Measurements from ENCODE around the gene ZNF521.

ZNF521 gene

DNA sequence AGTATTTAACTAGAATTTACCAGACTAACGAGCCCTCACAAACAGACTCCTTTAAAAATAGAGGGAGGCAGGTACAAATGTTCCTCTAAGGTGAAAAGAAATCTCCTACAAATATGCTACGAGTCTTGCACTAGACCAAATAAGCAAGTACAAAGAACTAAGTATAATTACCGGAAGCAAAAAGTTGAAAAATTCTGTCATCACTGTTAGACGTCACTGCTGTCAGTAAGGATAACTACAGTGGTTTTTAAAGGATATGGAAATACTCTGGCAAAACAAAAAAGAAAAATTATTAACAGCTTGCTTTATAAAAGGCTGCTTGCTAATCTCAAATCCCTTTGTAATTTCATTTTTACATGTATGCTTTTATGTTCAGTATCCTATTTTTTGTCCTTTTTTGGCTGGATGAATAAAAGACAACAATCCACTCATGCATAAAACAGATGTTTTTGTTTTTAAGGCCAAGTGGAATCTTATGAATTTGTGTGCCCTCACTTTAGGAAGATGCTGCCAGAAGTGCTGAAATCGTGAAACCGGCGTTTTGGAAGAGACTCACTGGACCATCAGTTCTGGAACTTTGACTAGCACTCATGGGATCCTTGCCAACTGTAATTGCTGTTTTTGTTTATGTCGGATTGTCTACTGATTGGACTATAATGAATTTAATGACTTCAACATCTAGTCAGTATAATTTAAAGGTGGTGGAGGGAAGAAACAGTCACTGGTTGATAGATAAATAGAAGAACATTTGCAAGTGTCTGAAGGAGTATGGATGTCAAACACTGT is 6.7 kb downstream of the ZNF521 start:
- no CpG with 5 or more reads among the region's 8 CpGs for WGBS, 2 donors (ENCODE audit: extremely low coverage in 2 of 2, insufficient read length in 2 of 2, insufficient replicate concordance in 1 of 2)
- Histone ChIP-seq H3K27me3 (ENCODE audit: control insufficient read depth in 3 of 3, insufficient read depth in 3 of 3, low read depth in 1 of 3, low read length in 3 of 3) (no peaks in the 10 kb centered on the region), H2BK120ac (ENCODE audit: low read depth, low read length) (no peak overlapping the region), H3K23ac (ENCODE audit: low read depth, low read length, poor library complexity) (no peak overlapping the region), H3K4ac (ENCODE audit: low read length) (no peak overlapping the region), H3K4me1 (ENCODE audit: control insufficient read depth in 2 of 2, insufficient read depth in 1 of 2, low read depth in 1 of 2, low read length in 2 of 2) (peaks cover 4 to 39% of the 10 kb centered on the region in 2 donors), H3K18ac (ENCODE audit: low read length) (no peak overlapping the region), H3K79me1 (ENCODE audit: low read depth, low read length) (no peaks in the 10 kb centered on the region), H2BK12ac (ENCODE audit: low read length) (no peak overlapping the region), H3K27ac (replicated peaks; ENCODE audit: low read length) (no peak overlapping the region), H3K4me2 (ENCODE audit: insufficient read depth, low read length, poor library complexity, severe bottlenecking) (no peak overlapping the region), H4K91ac (ENCODE audit: low read depth, low read length, poor library complexity) (no peak overlapping the region), H2AK5ac (ENCODE audit: low read depth, low read length) (no peak overlapping the region), H2AFZ (ENCODE audit: low read length) (no peak overlapping the region), H3K9me3 (replicated peaks in 1 of 2; ENCODE audit: control insufficient read depth in 2 of 2, insufficient read depth in 1 of 2, low read depth in 1 of 2, low read length in 2 of 2) (peaks cover 0 to 23% of the 10 kb centered on the region in 2 donors), H2BK5ac (ENCODE audit: low read length) (no peak overlapping the region), H3K4me3 (ENCODE audit: low read length in 2 of 2) (no peak overlapping the region), H3K36me3 (replicated peaks in 1 of 2; ENCODE audit: control insufficient read depth in 2 of 2, insufficient read depth in 2 of 2, low read length in 2 of 2) (peaks cover 2 to 18% of the 10 kb centered on the region in 2 donors), H4K8ac (ENCODE audit: low read depth, low read length) (no peak overlapping the region), H3K14ac (ENCODE audit: low read length) (no peak overlapping the region), H2BK15ac (ENCODE audit: low read length) (no peak overlapping the region), H3K9ac (ENCODE audit: low read depth, low read length, poor library complexity) (no peak overlapping the region)
- no peak for DNase-seq (ENCODE audit: low spot score)

DNA sequence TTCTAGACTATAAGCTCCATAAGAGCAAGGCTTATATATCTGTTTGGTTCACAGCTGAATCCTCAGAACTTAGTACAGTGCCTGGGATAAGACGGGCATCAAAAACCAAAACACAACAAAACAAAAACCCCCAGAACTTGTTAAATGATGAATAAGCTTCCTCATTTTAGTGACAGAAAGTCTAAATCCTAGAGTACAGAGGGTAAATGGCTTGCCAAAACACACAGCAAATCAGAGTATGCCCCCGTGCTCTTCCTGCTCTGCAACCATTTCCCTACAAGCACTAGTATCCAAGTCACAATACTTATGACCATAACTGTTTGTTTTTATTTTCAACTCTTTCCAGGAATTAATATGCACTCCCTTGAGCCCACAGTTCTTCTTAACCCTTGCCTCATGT is 10.1 kb downstream of the ZNF521 start:
- no peak overlapping the region for H3K4ac ChIP-seq (ENCODE audit: low read length)
- H2BK5ac ChIP-seq (ENCODE audit: low read length), result no peak overlapping the region
- H2BK15ac ChIP-seq (ENCODE audit: low read length), result no peak overlapping the region
- peaks cover 0 to 24% of the 10 kb centered on the region in 2 donors for H3K9me3 ChIP-seq (replicated peaks in 1 of 2; ENCODE audit: control insufficient read depth in 2 of 2, insufficient read depth in 1 of 2, low read depth in 1 of 2, low read length in 2 of 2)
- H2AK5ac ChIP-seq (ENCODE audit: low read depth, low read length), result no peak overlapping the region
- no peak overlapping the region for H3K27ac ChIP-seq (replicated peaks; ENCODE audit: low read length)
- H4K8ac ChIP-seq (ENCODE audit: low read depth, low read length), result no peak overlapping the region
- no peak overlapping the region for H3K14ac ChIP-seq (ENCODE audit: low read length)
- no peak overlapping the region for H3K4me2 ChIP-seq (ENCODE audit: insufficient read depth, low read length, poor library complexity, severe bottlenecking)
- H2BK12ac ChIP-seq (ENCODE audit: low read length), result no peak overlapping the region
- H3K4me3 ChIP-seq (ENCODE audit: low read length in 2 of 2), result no peak overlapping the region
- peaks cover 2 to 22% of the 10 kb centered on the region in 2 donors for H3K36me3 ChIP-seq (replicated peaks in 1 of 2; ENCODE audit: control insufficient read depth in 2 of 2, insufficient read depth in 2 of 2, low read length in 2 of 2)
- no peak overlapping the region for H2BK120ac ChIP-seq (ENCODE audit: low read depth, low read length)
- no peak for DNase-seq (ENCODE audit: low spot score)
- H3K27me3 ChIP-seq (ENCODE audit: control insufficient read depth in 3 of 3, insufficient read depth in 3 of 3, low read depth in 1 of 3, low read length in 3 of 3), result no peaks in the 10 kb centered on the region
- no peak overlapping the region for H3K9ac ChIP-seq (ENCODE audit: low read depth, low read length, poor library complexity)
- H3K79me1 ChIP-seq (ENCODE audit: low read depth, low read length), result no peaks in the 10 kb centered on the region
- no peak overlapping the region for H4K91ac ChIP-seq (ENCODE audit: low read depth, low read length, poor library complexity)
- no peak overlapping the region for H3K18ac ChIP-seq (ENCODE audit: low read length)
- H2AFZ ChIP-seq (ENCODE audit: low read length), result no peak overlapping the region
- peaks cover 2 to 24% of the 10 kb centered on the region in 2 donors for H3K4me1 ChIP-seq (ENCODE audit: control insufficient read depth in 2 of 2, insufficient read depth in 1 of 2, low read depth in 1 of 2, low read length in 2 of 2)
- no CpG with 5 or more reads among the region's 2 CpGs for WGBS, 2 donors (ENCODE audit: extremely low coverage in 2 of 2, insufficient read length in 2 of 2, insufficient replicate concordance in 1 of 2)
- H3K23ac ChIP-seq (ENCODE audit: low read depth, low read length, poor library complexity), result no peak overlapping the region

DNA sequence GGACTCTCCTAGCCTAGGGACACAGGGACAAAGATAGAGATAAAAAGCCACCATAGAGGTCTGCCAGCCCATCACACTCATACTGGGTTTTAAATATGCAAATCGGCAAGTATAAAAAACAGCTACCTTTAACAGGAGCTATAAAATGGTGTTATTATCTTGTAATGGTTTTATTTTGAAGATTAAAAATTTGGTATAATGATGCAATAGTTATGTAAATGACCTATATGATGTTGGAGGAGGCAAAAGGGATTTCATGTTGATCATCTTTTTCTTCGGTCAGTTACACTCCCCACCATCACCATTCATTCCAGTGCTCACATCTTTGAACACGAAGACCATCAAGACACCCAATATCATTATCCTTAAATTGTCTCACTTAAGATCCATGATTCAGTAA is 11.2 kb downstream of the ZNF521 start:
- Histone ChIP-seq H2BK12ac (ENCODE audit: low read length) (no peak overlapping the region), H3K79me1 (ENCODE audit: low read depth, low read length) (no peaks in the 10 kb centered on the region), H3K18ac (ENCODE audit: low read length) (no peak overlapping the region), H3K14ac (ENCODE audit: low read length) (no peak overlapping the region), H3K4me2 (ENCODE audit: insufficient read depth, low read length, poor library complexity, severe bottlenecking) (no peak overlapping the region), H2BK5ac (ENCODE audit: low read length) (no peak overlapping the region), H2BK15ac (ENCODE audit: low read length) (no peak overlapping the region), H4K8ac (ENCODE audit: low read depth, low read length) (no peak overlapping the region), H3K9me3 (replicated peaks in 1 of 2; ENCODE audit: control insufficient read depth in 2 of 2, insufficient read depth in 1 of 2, low read depth in 1 of 2, low read length in 2 of 2) (peaks cover 0 to 24% of the 10 kb centered on the region in 2 donors), H2BK120ac (ENCODE audit: low read depth, low read length) (no peak overlapping the region), H3K9ac (ENCODE audit: low read depth, low read length, poor library complexity) (no peak overlapping the region), H3K4me1 (ENCODE audit: control insufficient read depth in 2 of 2, insufficient read depth in 1 of 2, low read depth in 1 of 2, low read length in 2 of 2) (peaks cover 2 to 15% of the 10 kb centered on the region in 2 donors), H3K4ac (ENCODE audit: low read length) (no peak overlapping the region), H3K27me3 (ENCODE audit: control insufficient read depth in 3 of 3, insufficient read depth in 3 of 3, low read depth in 1 of 3, low read length in 3 of 3) (no peaks in the 10 kb centered on the region), H3K4me3 (ENCODE audit: low read length in 2 of 2) (no peak overlapping the region), H4K91ac (ENCODE audit: low read depth, low read length, poor library complexity) (no peak overlapping the region), H3K23ac (ENCODE audit: low read depth, low read length, poor library complexity) (no peak overlapping the region), H2AK5ac (ENCODE audit: low read depth, low read length) (no peak overlapping the region), H3K36me3 (replicated peaks in 1 of 2; ENCODE audit: control insufficient read depth in 2 of 2, insufficient read depth in 2 of 2, low read length in 2 of 2) (peaks cover 2 to 26% of the 10 kb centered on the region in 2 donors), H3K27ac (replicated peaks; ENCODE audit: low read length) (no peak overlapping the region), H2AFZ (ENCODE audit: low read length) (no peak overlapping the region)
- no CpG with 5 or more reads among the region's 3 CpGs for WGBS, 2 donors (ENCODE audit: extremely low coverage in 2 of 2, insufficient read length in 2 of 2, insufficient replicate concordance in 1 of 2)
- DNase-seq (ENCODE audit: low spot score), result no peak

DNA sequence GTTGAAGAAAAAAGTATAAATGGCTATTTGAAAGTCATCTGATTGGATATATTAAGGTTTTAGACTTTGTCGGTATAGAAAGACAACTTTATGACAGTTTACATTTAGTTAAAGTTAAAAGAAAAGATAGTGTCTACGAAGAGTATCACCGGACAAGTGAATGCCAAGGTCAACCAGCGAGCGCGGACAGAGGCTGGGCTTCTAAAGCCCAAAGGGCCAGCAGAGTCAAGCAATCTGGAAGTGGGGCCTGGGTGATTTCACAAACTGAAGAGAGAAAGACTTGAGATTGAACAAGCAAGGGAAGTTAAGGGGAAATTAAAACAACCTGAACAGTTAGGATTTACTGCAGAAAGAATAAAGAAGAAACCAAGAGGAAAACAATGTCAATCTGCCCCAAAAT is 16.3 kb downstream of the ZNF521 start:
- H3K79me1 ChIP-seq (ENCODE audit: low read depth, low read length), result no peaks in the 10 kb centered on the region
- H3K27me3 ChIP-seq (ENCODE audit: control insufficient read depth in 3 of 3, insufficient read depth in 3 of 3, low read depth in 1 of 3, low read length in 3 of 3), result no peaks in the 10 kb centered on the region
- no peak overlapping the region for H2BK15ac ChIP-seq (ENCODE audit: low read length)
- H2BK5ac ChIP-seq (ENCODE audit: low read length), result no peak overlapping the region
- H3K18ac ChIP-seq (ENCODE audit: low read length), result no peak overlapping the region
- no peak overlapping the region for H3K14ac ChIP-seq (ENCODE audit: low read length)
- H4K8ac ChIP-seq (ENCODE audit: low read depth, low read length), result no peak overlapping the region
- peaks cover 0 to 29% of the 10 kb centered on the region in 2 donors for H3K36me3 ChIP-seq (replicated peaks in 1 of 2; ENCODE audit: control insufficient read depth in 2 of 2, insufficient read depth in 2 of 2, low read length in 2 of 2)
- H3K9me3 ChIP-seq (replicated peaks in 1 of 2; ENCODE audit: control insufficient read depth in 2 of 2, insufficient read depth in 1 of 2, low read depth in 1 of 2, low read length in 2 of 2), result peaks cover 0 to 8% of the 10 kb centered on the region in 2 donors
- WGBS, 2 donors (ENCODE audit: extremely low coverage in 2 of 2, insufficient read length in 2 of 2, insufficient replicate concordance in 1 of 2), result no CpG with 5 or more reads among the region's 6 CpGs
- no peak overlapping the region for H3K4ac ChIP-seq (ENCODE audit: low read length)
- H4K91ac ChIP-seq (ENCODE audit: low read depth, low read length, poor library complexity), result no peak overlapping the region
- H2AFZ ChIP-seq (ENCODE audit: low read length), result no peak overlapping the region
- no peak overlapping the region for H2AK5ac ChIP-seq (ENCODE audit: low read depth, low read length)
- DNase-seq (ENCODE audit: low spot score), result no peak
- H3K27ac ChIP-seq (replicated peaks; ENCODE audit: low read length), result no peak overlapping the region
- peaks cover 2 to 11% of the 10 kb centered on the region in 2 donors for H3K4me1 ChIP-seq (ENCODE audit: control insufficient read depth in 2 of 2, insufficient read depth in 1 of 2, low read depth in 1 of 2, low read length in 2 of 2)
- H2BK12ac ChIP-seq (ENCODE audit: low read length), result no peak overlapping the region
- H3K9ac ChIP-seq (ENCODE audit: low read depth, low read length, poor library complexity), result no peak overlapping the region
- no peak overlapping the region for H3K4me3 ChIP-seq (ENCODE audit: low read length in 2 of 2)
- H2BK120ac ChIP-seq (ENCODE audit: low read depth, low read length), result no peak overlapping the region
- no peak overlapping the region for H3K23ac ChIP-seq (ENCODE audit: low read depth, low read length, poor library complexity)
- H3K4me2 ChIP-seq (ENCODE audit: insufficient read depth, low read length, poor library complexity, severe bottlenecking), result no peak overlapping the region
